LNCAP (cell line): ENCODE data around the gene EMC10.

ENCODE experiments used
- CTCF ChIP-seq: fragments of 450-650 bp; IDR thresholded peaks from 2 replicates; pipeline ENCODE4 v1.5.1; 2017; ENCODE audit warnings: mild to moderate bottlenecking

The EMC10 gene

GRCh38 chr19:50457300-50457699 lies 19.0 kb upstream of the EMC10 start:
- no peak for TF ChIP-seq CTCF

- TF ChIP-seq CTCF, result no peak
Observed at GRCh38 chr19:50458396-50459066, 17.8 kb upstream of the EMC10 start.

GRCh38 chr19:50459067-50459456 lies 17.2 kb upstream of the EMC10 start:
- no peak for TF ChIP-seq CTCF

- TF ChIP-seq CTCF, result no peak
Observed at GRCh38 chr19:50459638-50460037, 16.7 kb upstream of the EMC10 start.

- TF ChIP-seq CTCF, result no peak
Observed at GRCh38 chr19:50460161-50460765, 16.0 kb upstream of the EMC10 start.

- TF ChIP-seq CTCF, result peak; percentile 82
Observed at GRCh38 chr19:50461066-50461875, 15.0 kb upstream of the EMC10 start.

GRCh38 chr19:50462970-50463369 lies 13.3 kb upstream of the EMC10 start:
- no peak for TF ChIP-seq CTCF
